Vagina (tissue), 2 donors: ENCODE measurements around the gene MYH11. TPM values are rescaled to one million over a fixed set of nuclear protein-coding genes. Genes with fewer than 3 reads are reported as not detected.
A peak's percentile ranks its signal among the peaks of the same experiment; 100 is the strongest.

Experiments used
- DNase-seq, 2 donors: peaks; one replicate each; pipeline ENCODE4 v3.0.0-alpha.2; 2017; ENCODE audit errors: extremely low spot score in 2 of 2
- H3K27ac ChIP-seq: fragments of 200-600 bp; sonication (generic); one replicate; pipeline ENCODE4 v1.5.1; 2019
- H3K27me3 ChIP-seq: fragments of 200-600 bp; sonication (generic); one replicate; pipeline ENCODE4 v1.5.1; 2019
- H3K36me3 ChIP-seq, 2 donors: fragments of 200-600 bp; sonication (generic); one replicate each; pipeline ENCODE4 v1.5.1; 2017 to 2019
- H3K4me1 ChIP-seq: fragments of 200-600 bp; sonication (generic); one replicate; pipeline ENCODE4 v1.5.1; 2019
- H3K4me3 ChIP-seq, 2 donors: fragments of 200-600 bp; sonication (generic); 1 replicate in 1 of 2; 2 replicates in 1 of 2; pipeline ENCODE4 v1.5.1; 2016 to 2019
- H3K9me3 ChIP-seq: fragments of 200-600 bp; sonication (generic); one replicate; pipeline ENCODE4 v1.5.1; 2019
- POLR2A ChIP-seq, 2 donors: fragments of 450-650 bp; IDR thresholded peaks; one replicate each; pipeline ENCODE4 v1.6.1; 2017; ENCODE audit warnings: antibody characterized with exemption in 2 of 2, mild to moderate bottlenecking in 2 of 2, moderate library complexity in 2 of 2
- POLR2AphosphoS5 ChIP-seq, 2 donors: sonication (generic); formaldehyde crosslinking; IDR thresholded peaks; one replicate each; pipeline ENCODE4 v1.9.0; 2017; ENCODE audit warnings: antibody characterized with exemption in 2 of 2, mild to moderate bottlenecking in 2 of 2, low read depth in 1 of 2; ENCODE audit not compliant: insufficient read depth in 1 of 2
- intact Hi-C: fragments of 100-400 bp; cut with DNase I; formaldehyde crosslinking; loops from one replicate; pipeline ENCODE4 v1.15.1; 2023
- total RNA-seq: library from RNA; depleted of rRNA; stranded (reverse); fragments of >200 nt; gene quantifications from one replicate; pipeline ENCODE4 v1.2.3, GENCODE V29; 2016
- TF ChIP-seq, protein P1 (sequence below), 3 experiments: fragments of 450-650 bp in 2 of 3; fragments of 200-600 bp in 1 of 3; sonication (generic) in 1 of 3; IDR thresholded peaks; one replicate each; pipeline ENCODE4 v1.5.1; 2017 to 2019; ENCODE audit warnings: antibody characterized with exemption in 3 of 3, mild to moderate bottlenecking in 2 of 3, moderate library complexity in 2 of 3

Gene MYH11
- total RNA-seq, 1 donor from 2014 or later, result 822 TPM

DNA sequence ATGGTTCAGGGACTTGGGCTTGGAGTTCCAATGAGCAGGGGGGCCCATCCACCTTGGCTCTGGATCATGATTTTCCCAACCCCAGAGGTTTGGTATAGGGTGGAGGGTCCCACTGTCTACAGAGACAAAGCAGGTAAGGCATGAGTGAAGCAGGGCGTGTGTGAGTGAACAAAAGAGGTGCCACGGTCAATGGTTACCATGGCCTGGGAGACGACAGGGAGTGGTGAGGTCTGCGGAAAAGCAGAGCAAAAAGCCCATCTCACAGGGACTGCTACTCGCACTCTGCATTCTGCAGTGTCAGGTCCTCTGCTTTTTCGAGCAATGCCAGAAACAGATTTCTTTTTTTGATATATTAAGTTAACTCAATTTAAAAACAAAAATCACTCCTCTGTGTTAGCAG is 24.6 kb downstream of the MYH11 start:
- no peak for DNase-seq
- intact Hi-C loops, result no loop called here
- TF ChIP-seq POLR2AphosphoS5 (IDR thresholded peaks at IDR 0.05; ENCODE audit: insufficient read depth in 1 of 2, low read depth in 1 of 2) (no peak), POLR2A (IDR thresholded peaks at IDR 0.05) (no peak)
- TF ChIP-seq, protein P1, sequence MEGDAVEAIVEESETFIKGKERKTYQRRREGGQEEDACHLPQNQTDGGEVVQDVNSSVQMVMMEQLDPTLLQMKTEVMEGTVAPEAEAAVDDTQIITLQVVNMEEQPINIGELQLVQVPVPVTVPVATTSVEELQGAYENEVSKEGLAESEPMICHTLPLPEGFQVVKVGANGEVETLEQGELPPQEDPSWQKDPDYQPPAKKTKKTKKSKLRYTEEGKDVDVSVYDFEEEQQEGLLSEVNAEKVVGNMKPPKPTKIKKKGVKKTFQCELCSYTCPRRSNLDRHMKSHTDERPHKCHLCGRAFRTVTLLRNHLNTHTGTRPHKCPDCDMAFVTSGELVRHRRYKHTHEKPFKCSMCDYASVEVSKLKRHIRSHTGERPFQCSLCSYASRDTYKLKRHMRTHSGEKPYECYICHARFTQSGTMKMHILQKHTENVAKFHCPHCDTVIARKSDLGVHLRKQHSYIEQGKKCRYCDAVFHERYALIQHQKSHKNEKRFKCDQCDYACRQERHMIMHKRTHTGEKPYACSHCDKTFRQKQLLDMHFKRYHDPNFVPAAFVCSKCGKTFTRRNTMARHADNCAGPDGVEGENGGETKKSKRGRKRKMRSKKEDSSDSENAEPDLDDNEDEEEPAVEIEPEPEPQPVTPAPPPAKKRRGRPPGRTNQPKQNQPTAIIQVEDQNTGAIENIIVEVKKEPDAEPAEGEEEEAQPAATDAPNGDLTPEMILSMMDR (IDR thresholded peaks at IDR 0.05), result no peak
- Histone ChIP-seq H3K4me3 (no peak overlapping the region), H3K27me3 (no peaks in the 10 kb centered on the region), H3K4me1 (no peaks in the 10 kb centered on the region), H3K36me3 (no peaks in the 10 kb centered on the region), H3K9me3 (no peaks in the 10 kb centered on the region), H3K27ac (no peak overlapping the region)

DNA sequence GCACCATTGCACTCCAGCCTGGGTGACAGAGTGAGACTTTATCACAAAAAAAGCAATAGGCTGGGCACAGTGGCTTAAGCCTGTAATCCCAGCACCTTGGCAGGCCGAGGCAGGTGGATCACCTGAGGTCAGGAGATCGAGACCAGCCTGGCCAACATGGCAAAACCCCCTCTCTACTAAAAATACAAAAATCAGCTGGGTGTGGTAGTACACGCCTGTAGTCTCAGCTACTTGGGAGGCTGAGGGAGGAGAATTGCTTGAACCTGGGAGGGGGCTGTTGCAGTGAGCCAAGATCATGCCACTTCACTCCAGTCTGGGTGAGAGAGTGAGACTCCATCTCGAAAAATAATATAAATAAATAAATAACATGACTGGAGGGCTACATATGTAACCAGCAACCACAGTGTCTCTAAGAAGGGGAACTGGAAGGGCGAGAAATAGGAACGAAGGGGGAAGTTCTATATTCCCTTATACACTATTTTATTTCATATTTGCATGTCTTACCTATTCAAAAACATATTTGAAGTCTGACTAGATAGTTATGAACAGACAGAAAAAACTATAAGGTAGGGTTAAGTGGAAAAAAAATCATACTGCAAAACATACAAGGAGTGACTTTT is 25.9 kb downstream of the MYH11 start:
- TF ChIP-seq, protein P1 (IDR thresholded peaks at IDR 0.05), result no peak
- TF ChIP-seq POLR2A (IDR thresholded peaks at IDR 0.05), result no peak
- TF ChIP-seq POLR2AphosphoS5 (IDR thresholded peaks at IDR 0.05; ENCODE audit: insufficient read depth in 1 of 2, low read depth in 1 of 2), result peak in 1 of 2 donors; percentile 25
- H3K4me3 ChIP-seq, result no peak overlapping the region
- H3K4me1 ChIP-seq, result no peaks in the 10 kb centered on the region
- peak overlapping the region; percentile 16 for H3K27ac ChIP-seq
- H3K36me3 ChIP-seq, result no peaks in the 10 kb centered on the region
- no peaks in the 10 kb centered on the region for H3K27me3 ChIP-seq
- DNase-seq, result no peak
- intact Hi-C loops, result no loop called here
- no peaks in the 10 kb centered on the region for H3K9me3 ChIP-seq

DNA sequence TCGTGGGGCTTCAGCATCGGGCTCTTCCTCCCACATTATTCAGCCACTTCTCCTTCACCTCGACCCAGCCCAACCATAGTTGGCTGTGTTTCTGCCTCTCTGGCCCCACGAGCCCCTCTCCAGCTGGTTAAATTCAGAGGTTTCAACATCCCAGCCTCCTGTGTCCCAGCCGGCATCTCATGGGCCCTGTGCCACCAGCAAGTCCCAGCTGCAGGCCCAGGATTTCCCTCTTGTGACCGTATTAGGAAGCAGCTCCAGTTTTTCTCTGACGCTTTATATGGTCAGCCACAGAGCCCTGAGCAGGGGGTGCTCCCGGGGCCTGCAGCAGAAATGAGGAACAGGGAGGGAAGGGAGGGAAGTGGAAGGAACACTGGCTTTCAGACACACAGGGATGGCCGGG is 27.4 kb downstream of the MYH11 start:
- TF ChIP-seq, protein P1 (IDR thresholded peaks at IDR 0.05), result no peak
- TF ChIP-seq POLR2AphosphoS5 (IDR thresholded peaks at IDR 0.05; ENCODE audit: insufficient read depth in 1 of 2, low read depth in 1 of 2) (peak; percentile 29 to 87), POLR2A (IDR thresholded peaks at IDR 0.05) (no peak)
- intact Hi-C loops, result no loop called here
- Histone ChIP-seq H3K36me3 (no peaks in the 10 kb centered on the region), H3K27ac (peak overlapping the region; percentile 59), H3K27me3 (no peaks in the 10 kb centered on the region), H3K9me3 (no peaks in the 10 kb centered on the region), H3K4me1 (no peaks in the 10 kb centered on the region), H3K4me3 (no peak overlapping the region)
- DNase-seq, result no peak

DNA sequence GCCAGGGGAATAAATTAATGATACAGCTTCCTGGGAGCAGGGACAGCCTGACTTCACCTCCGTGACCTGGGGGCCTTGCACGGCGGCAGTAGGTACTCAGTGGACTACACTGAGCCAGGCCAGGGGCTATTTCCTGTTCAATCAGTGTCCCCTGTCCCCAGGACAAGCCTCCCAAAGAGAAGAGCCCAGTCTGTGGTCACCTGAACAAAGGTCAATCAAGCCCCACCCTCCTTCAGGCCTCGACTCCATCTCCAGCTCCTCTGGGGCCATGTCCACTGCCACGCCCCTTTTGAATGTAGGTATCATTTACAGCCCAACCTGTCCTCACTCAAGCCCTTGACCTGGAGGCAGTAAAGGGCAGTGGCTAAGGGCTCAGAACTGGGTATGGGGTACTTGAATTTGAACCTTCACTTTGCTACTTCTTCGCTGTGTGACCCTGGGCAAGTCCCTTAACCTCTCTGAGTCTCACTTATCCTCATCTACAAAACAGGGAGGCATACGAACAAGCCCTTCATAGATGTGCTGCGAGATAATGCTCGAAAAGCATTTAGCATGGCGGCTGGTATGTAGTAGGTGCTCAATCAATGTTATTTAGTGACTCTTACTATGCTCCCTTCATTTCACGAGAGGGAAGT is 29.0 kb downstream of the MYH11 start:
- H3K4me3 ChIP-seq, result peak overlapping the region in 1 of 2 donors; percentile 1
- no peak for DNase-seq
- peak overlapping the region; percentile 1 for H3K27ac ChIP-seq
- intact Hi-C loops, result no loop called here
- no peaks in the 10 kb centered on the region for H3K4me1 ChIP-seq
- no peaks in the 10 kb centered on the region for H3K36me3 ChIP-seq
- TF ChIP-seq POLR2AphosphoS5 (IDR thresholded peaks at IDR 0.05; ENCODE audit: insufficient read depth in 1 of 2, low read depth in 1 of 2) (no peak), POLR2A (IDR thresholded peaks at IDR 0.05) (no peak)
- TF ChIP-seq, protein P1 (IDR thresholded peaks at IDR 0.05), result no peak
- no peaks in the 10 kb centered on the region for H3K9me3 ChIP-seq
- H3K27me3 ChIP-seq, result no peaks in the 10 kb centered on the region

DNA sequence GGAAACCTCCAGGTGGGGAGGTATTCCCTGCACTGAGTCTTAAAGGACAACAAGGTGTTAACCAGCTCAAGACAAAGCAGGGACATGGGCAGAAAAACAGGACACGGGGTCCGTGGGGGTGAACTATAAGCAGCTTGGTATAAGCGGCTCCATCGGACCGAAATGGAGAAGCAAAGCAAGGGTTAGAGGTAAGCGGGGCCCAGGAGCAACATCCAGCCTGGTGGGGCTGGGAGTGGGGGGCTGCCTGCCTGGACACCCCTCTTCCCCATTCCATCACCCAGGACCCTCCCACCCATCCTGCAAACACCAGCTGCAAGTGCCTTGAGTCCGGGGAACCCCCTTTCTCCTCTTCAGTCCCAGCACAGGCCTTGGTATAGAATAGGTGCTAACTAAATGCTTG is 29.5 kb downstream of the MYH11 start:
- DNase-seq, result no peak
- intact Hi-C loops, result no loop called here
- no peak overlapping the region for H3K4me3 ChIP-seq
- H3K9me3 ChIP-seq, result no peaks in the 10 kb centered on the region
- no peaks in the 10 kb centered on the region for H3K36me3 ChIP-seq
- no peak for TF ChIP-seq POLR2A (IDR thresholded peaks at IDR 0.05)
- peak in 1 of 2 donors; percentile 35 for TF ChIP-seq POLR2AphosphoS5 (IDR thresholded peaks at IDR 0.05; ENCODE audit: insufficient read depth in 1 of 2, low read depth in 1 of 2)
- H3K27ac ChIP-seq, result peak overlapping the region; percentile 1
- H3K27me3 ChIP-seq, result no peaks in the 10 kb centered on the region
- H3K4me1 ChIP-seq, result no peaks in the 10 kb centered on the region
